ENCODE measurements around the gene GLT6D1.

DNA sequence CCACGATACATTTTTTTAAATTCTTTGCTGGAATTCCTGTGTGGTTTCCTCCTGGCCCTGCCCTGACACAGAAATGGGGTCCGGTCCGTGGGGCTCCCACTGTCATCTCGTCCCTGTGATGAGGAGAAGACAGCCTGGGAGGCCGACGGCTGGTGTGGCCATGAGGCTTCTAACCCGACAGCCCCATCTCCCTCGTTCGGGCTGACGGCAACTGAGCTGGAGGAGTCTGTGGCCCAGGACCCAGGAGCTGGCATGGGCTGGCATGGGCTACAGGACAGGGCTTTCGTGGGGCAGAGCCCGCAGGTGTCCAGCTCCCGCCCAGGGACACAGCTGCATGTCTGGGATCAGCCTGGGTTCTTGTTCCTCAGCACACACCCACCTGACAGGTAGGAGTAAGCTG is 37.6 kb upstream of the GLT6D1 start:
- TF ChIP-seq CTCF (conservative IDR thresholded peaks at IDR 0.05) (no peak), EZH2 (IDR thresholded peaks at IDR 0.05; ENCODE audit: low read depth) (no peak)

All from PC-9 (cell line).